ENCODE data around the gene SPINT3.
"Not testable (repeated sequence)": the region's sequence is repeated elsewhere in the genome, so short reads cannot be mapped to it uniquely, and the experiment has no call there.

The SPINT3 gene

GRCh38 chr20:45501600-45501999, 13.8 kb downstream of the SPINT3 start:
- DNase-seq = no peak

GRCh38 chr20:45500022-45500421, 15.4 kb downstream of the SPINT3 start:
- no peak for DNase-seq

GRCh38 chr20:45497971-45498494, 17.4 kb downstream of the SPINT3 start:
- DNase-seq = no peak

GRCh38 chr20:45496166-45496565, 19.3 kb downstream of the SPINT3 start:
- DNase-seq = no peak

GRCh38 chr20:45495501-45495941, 19.9 kb downstream of the SPINT3 start:
- no peak for DNase-seq

- DNase-seq = no peak
These were observed 26.3 kb downstream of the SPINT3 start for GRCh38 chr20:45489083-45489531.

- DNase-seq = no peak
These were observed 28.2 kb downstream of the SPINT3 start for GRCh38 chr20:45487231-45487635.

GRCh38 chr20:45485388-45485787, 30.0 kb downstream of the SPINT3 start:
- no peak for DNase-seq

- no peak for DNase-seq
These were observed 30.7 kb downstream of the SPINT3 start for GRCh38 chr20:45484676-45485075.

GRCh38 chr20:45479822-45480221, 35.6 kb downstream of the SPINT3 start:
- DNase-seq = no peak

- DNase-seq = not testable (repeated sequence)
These were observed 37.8 kb downstream of the SPINT3 start for GRCh38 chr20:45477530-45478148.

- DNase-seq = not testable (repeated sequence)
These were observed 43.1 kb downstream of the SPINT3 start for GRCh38 chr20:45472286-45472685.

- no peak for DNase-seq
These were observed 44.5 kb downstream of the SPINT3 start for GRCh38 chr20:45470937-45471336.

- no peak for DNase-seq
These were observed 45.0 kb downstream of the SPINT3 start for GRCh38 chr20:45470262-45470931.

- DNase-seq = no peak
These were observed 45.8 kb downstream of the SPINT3 start, which contains the start of gene WFDC2 for GRCh38 chr20:45469336-45470261. TSS of gene WFDC2 (plus strand) at chr20:45469753. CDS start at chr20:45469782, 29 bp downstream.

GRCh38 chr20:45467861-45468260, 47.6 kb downstream of the SPINT3 start:
- DNase-seq = no peak

GRCh38 chr20:45467172-45467571, 48.2 kb downstream of the SPINT3 start:
- DNase-seq = no peak

GRCh38 chr20:45465491-45466266, 49.7 kb downstream of the SPINT3 start:
- DNase-seq = no peak

- no peak for DNase-seq
These were observed 51.7 kb downstream of the SPINT3 start for GRCh38 chr20:45463709-45464108.

- DNase-seq = no peak
These were observed 52.5 kb downstream of the SPINT3 start for GRCh38 chr20:45462711-45463509.

Data from GOT3 (cell line).